GM12873 (cell line): ENCODE results near the gene DALRD3.

Source experiments
- CTCF ChIP-seq: IDR thresholded peaks from 2 replicates; pipeline ENCODE4 v1.5.1; 2012; ENCODE audit warnings: low read depth, mild to moderate bottlenecking, moderate library complexity, low read length, control low read depth; ENCODE audit not compliant: insufficient read depth; ENCODE audit errors: missing control alignments

DALRD3 gene

GRCh38 chr3:48966367-48966766 is 52.0 kb downstream of the DALRD3 start:
- no peak for TF ChIP-seq CTCF
